ENCODE measurements around the gene ZNF780B.

ZNF780B gene

DNA sequence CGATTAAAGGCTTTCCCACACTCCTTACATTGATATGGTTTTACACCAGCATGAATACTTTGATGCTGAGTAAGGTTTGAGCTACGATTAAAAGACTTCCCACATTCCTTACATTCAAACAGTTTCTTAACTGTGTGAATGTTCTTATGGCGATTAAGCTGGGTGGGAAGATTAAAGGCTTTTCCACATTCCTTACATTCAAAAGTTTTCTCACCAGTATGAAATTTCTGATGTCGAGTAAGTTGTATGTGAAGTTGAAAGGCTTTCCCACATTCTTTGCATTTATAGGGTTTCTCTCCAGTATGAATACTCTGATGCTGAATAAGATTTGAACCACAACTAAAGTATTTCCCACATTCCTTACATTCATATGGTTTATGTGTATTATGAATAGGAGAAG, 20.0 kb downstream of the ZNF780B start:
- DNase-seq: no peak

DNA sequence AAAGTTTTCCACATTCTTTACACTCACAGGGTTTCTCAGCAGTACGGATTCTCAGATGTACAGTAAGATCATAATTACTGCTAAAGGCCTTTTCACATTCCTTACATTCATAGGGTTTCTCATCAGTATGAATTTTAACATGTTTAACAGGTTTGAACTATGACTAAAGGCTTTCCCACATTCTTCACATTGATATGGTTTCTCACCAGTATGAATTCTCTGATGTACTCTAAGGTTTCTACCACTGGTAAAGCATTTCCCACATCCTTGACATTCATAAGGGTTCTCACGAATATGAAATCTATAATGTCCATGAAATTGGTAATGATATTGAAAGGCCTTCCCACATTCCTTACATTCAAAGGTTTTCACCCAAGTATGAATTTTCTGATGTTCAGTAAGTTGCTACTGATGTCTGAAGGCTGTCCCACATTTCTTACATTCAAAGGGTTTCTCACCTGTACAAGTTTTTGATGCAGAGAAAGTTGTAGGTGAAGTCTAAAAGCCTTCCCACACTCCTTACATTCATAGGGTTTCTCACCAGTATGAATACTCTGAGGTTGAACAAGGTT, 22.0 kb downstream of the ZNF780B start:
- no peak for DNase-seq

DNA sequence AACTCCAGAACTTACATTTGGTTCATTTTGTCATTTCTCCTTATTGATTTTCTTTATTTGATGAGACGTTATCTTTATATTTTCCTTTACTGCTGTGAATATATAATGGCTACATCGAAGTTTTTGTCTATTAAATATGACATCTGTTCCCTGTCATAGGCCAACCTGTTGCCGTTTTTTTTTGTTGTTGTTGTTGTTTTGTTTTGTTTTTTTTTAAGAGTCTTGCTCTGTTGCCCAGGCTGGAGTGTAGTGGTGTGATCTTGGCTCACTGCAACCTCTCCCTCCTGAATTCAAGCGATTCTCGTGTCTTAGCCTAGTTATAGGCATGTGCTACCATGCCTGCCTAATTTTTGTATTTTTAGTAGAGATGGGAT, 29.4 kb downstream of the ZNF780B start:
- no peak for DNase-seq

DNA sequence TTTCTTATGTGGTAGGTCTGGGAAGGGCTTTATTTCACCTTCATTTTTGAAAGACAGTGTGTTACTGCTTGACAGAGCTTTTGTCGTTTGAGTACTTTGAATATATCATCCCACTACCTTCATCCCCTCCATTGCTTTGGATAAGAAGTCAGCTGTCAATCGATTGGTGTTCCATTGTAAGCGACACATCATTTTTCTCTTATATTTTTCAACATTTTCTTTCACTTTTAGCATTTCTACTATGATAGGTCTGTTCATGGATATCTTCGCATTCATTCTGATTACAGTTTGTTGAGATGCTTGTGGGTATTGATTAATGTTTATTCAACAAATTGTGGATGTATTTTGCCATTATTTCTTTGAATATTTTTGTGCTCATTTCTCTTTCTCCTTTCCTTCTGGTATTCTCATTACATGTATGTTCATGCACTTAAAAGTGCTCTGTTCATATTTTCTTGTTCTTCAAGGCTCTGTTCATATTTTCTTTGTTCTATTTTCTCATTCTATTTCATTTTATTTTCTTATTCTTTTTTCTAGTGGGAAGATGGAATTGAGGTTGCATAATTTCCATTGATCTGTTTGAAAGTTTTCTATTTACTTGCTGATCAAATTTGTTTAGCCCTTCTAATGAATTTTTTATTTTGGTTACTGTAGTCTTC, 30.0 kb downstream of the ZNF780B start:
- DNase-seq: no peak

DNA sequence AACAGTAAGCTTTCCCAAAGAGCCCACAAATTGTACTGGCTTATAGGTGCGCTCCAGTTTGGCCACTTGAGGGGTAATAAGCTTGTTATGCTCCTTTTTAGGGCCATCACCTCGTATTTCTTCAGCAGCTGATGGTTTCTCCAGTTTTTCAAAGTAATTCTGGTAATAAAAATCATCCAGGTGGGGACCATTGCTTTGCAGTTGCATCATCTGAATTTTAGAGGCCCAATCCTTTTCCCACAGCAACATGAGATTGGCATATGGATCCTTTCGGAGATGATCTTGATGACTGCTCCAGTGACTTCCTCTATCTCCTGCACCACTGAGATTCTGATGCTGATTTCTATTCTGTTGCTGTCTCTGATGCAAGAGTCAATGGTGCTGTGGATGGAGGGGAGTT, 32.1 kb downstream of the ZNF780B start:
- DNase-seq: no peak

DNA sequence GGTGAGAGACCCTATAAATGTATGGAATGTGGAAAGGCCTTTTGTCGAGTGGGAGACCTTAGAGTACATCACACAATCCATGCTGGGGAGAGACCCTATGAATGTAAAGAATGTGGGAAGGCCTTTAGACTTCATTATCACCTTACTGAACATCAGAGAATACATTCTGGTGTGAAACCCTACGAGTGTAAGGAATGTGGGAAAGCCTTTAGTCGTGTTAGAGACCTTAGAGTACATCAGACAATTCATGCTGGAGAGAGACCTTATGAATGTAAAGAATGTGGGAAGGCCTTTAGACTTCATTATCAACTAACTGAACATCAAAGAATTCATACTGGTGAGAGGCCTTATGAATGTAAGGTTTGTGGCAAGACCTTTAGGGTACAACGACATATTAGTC, 42.0 kb downstream of the ZNF780B start:
- no peak for DNase-seq

DNA sequence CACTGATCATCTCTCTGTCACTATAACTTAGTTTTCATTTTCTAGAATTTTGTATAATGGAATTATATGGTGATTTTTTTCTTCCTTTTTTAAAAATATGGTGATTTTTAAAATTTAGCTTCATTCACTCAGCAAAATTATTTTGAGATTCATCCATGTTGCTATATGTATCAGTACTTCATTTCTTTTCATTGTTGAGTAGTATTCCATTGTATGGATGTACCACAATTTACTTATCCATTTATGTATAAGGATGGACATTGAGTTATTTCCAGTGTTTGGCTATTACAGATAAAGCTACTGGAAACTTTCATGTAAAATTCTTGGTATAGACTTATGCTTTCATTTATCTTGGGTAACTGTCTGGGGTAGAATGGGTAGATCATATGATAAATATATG, 46.4 kb downstream of the ZNF780B start:
- DNase-seq: no peak

DNA sequence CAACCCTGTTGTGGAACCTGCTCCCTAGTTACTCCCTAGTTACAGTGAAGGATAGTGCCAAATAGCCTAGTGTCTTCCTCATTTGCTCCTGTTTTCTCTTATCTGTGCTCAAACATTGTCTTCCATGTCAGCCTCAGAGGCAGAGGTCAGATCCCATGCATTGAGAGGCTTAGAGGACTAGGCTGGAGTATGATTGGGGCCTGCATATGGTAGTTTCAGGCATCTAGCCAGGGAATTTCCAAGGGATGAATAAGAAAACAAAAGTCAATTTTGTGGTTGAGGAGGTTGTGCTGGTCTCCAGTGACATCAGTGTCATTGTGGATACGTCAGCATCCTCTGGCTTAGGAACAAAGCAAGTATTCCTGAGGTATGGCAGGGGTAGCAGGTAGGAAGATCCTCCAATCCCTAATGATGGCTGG, 49.7 kb downstream of the ZNF780B start:
- DNase-seq: no peak

DNA sequence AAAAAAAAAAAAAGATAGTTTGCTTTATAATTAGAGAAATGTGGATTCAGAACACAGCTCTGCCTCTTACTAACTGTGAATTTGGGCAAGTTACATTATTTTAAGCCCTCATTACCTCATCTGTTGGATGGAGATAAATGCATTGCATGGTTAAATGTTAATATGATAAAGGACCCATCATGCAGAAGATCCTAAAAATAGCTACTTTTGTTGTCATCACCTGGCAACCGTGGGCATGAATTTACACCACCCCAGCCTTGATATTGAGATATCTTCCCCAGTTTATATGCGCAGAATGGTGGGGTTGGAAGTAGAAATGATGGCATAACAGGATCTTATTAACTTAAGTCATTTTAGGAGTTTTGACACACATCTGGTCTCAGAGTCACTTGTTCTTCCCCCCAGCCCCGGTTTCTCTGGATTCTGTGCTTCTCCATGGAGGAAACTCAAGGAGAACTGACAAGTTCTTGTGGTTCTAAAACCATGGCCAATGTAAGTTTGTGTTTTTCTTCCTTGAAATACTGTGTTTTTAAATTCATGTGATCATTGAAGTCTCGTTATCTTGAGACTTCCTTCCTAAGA, 50.2 kb downstream of the ZNF780B start:
- DNase-seq: no peak

DNA sequence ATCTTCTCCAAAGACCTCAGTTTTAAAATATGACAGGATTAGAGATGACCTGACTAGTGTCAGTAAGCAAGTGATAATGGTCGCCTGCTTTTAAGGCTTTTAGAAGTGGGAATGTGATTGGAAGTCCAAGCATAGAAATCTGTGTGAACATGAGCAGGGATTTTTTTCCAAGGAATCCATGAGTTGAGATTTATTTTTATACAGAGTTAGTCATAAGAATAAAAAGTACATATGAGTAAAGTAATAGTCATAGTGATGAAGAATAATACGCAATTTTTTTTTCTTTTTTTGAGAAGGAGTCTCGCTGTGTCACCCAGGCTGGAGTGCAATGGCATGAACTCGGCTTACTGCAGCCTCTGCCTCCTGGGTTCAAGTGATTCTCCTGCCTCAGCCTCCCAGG, 57.5 kb downstream of the ZNF780B start:
- no peak for DNase-seq

DNA sequence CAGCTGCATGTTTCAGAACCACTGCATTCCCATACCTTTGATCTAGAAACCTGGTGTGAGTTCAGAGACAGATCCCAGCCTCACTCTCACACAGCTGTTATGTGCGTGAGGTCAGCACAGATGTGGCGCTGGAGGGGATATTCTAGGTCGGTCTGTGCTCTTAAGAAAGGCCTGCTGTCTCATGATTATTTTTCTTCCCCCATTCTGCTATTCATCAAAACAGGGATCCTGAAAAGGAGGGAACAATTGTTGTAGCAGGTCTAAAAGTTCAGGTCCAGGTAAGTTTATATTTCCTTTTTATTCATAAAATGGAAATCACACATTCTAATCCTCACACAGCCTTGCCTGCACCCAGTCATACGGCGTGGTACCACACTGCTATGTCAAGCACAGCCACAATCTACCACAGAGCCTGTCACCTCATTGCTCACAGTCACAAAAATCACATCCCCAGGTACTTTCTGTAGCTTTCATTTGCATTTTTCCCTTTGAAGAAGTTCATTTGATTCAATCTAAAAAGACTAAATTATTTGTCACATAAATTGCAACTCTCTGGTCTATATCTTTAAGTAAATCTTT, 58.3 kb downstream of the ZNF780B start:
- no peak for DNase-seq

DNA sequence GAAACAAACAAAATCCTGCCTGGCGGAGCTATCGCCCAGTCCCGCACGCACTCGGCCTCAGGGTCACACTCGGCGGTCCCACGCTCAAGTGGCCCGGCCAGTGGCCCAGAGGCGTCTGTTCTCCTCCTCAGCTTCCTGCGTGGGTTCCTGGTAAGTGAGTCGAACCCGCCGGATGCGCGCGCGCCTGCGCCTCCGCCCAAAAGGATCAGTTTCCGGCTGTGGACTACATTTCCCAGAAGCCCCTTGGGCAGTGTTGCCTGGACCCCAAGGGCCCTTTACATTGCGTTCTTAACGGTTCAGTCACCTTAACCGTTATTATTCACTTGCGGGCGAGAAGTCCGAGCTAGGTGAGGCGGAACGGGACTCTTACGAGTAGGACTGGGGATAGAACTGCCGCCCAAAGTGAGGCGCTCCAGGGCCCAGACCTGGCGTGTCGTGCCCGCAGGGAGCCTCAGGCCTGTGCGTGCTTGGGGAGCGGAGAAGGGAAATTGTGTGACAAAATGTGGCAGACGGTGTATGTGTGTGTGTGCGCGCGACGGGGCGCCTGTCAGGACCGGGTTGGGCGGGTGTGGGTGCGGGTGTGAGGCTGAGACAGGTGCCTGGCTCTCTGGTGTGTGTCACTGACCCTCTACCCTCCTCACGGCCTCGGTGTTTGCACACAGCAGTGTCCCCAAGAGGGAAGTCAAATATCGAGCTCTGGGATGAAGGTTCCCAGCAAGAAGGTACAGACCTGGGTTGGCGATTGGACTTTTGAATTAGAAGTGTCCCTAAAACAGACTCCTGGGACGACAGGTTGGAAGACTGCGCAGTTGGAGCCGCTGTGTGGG, 59.0 kb downstream of the ZNF780B start, which contains the start of gene ZNF546:
TSS of gene ZNF546 (plus strand) at position 250 of the 827 bp plus-strand sequence. CDS start 1,267 bp downstream, outside the sequence.
- DNase-seq: peak; percentile 92

DNA sequence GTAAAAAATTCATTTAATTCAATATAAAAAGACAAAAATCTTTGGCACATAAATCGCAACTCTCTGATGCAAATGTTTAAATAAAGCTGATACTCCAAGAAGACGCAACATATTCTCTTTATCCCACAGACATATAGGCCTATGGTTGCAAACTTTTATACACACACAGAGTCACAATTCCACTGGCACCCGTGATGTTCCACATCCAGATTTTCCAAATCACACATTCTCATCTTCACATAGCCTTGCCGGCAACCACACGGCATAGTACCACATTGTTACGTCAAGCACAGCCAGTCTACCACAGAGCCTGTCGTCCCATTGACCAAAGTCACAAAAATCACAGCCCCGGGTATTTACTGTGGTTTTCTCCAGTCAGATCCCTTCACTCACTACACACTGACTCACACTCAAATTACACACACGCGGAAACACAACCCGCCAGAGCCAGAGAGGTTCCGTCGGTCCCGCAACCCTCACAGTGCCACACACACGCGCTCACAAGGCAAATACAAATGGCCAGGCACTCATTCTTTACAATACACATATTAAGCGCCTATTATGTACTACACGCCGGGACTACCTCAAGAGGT, 59.7 kb downstream of the ZNF780B start:
- DNase-seq: no peak

DNA sequence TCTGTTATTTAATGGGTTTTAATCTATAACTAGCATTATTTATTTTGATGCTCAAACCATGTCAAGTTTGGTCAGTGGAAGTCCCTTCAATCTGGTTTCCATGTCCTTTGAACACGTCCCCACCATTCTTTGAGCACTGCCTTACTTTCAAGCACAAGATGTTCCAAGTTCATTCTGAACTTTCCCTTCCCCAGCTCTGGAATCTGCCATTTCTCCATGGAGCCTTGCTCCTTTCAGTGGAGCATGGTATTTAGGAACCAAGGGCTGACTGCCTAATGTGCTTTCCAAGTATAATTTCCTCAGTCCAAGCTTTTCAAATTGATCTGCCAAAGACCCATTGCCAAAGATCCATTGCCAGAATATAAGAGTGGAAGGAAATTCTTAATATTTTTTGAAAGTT, 60.2 kb downstream of the ZNF780B start:
- no peak for DNase-seq

DNA sequence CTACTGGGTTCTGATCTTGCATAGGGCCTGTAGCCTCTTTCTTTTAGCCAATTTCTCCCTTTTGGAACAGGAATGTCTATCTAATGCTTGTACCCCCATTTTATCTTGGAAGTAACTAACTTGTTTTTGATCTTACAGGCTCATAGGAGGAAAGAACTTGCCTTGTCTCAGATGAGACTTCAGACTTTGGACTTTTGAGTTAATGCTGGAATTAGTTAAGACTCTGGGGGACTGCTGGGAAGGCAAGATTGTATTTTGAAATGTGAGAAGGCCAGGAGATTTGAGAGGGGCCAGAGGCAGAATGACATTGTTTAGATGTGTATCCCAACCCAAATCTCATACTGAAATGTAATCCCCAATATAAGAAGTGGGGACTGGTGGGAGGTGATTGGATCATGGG, 61.7 kb downstream of the ZNF780B start:
- DNase-seq: no peak

DNA sequence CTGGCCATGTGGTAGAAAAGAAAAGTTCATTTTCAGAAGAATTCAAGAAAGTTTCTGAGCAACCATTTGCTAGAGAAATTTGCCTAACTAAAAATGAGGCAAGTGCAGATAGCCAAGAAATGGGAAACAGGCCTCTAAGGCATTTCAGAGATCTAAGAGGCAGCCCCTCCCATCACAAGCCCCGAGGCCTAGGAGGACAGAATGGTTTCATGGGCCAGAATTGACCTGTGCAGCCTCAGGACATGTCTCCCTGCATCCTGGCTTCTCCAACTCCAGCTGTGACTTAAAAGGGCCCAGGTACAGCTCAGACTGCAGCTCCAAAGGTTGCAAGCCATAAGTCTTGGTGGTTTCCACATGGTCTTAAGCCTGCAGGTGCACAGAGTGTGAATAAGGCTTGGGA, 62.4 kb downstream of the ZNF780B start:
- DNase-seq: no peak

DNA sequence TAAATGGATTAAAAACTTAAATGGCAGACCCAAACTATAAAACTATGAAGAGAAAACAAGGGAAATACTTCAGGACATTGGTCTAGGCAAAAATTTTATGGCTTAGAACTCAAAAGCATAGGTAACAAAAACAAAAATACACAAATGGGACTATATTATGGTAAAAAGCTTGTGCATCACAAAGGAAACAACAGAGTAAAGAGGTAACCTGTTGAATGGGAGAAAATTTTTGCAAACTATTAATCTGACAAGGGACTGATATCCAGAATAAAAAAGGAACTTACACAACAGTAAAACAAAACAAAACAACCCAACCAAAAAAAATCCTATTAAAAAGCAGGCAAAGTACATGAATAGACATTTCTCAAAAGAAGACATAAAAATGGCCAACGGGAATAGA, 68.4 kb downstream of the ZNF780B start:
- DNase-seq: no peak

DNA sequence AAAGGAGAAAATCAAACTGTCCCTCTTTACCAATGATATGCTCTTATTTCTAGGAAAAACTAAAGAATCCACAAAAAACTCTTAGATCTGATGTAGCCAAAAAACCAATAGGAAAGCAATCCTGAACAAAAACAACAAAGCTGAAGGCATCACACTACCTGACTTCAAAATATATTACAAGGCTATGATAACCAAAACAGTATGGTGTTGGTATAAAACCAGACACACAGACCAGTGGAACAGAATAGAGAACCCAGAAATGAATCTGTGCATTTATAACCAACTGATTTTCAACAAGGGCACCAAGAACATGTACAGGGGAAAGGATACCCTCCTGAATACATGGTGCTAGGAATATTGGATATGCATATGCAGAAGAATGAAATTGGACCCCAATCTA, 68.9 kb downstream of the ZNF780B start:
- no peak for DNase-seq

DNA sequence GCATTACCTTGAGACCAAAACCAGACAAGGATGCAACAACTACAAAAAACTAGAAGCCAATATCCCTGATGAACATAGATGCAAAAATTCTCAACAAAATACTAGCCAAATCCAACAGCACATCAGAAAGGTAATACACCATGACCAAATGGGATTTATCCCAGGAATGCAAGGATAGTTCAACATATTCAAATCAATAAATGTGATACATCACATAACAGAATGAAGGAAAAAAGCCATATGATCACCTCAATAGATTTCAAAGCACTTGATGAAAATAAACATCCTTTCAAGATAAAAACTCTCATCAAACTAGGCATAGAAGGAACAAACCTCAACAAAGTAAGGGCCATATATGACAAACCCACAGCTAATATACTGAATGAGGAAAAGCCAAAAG, 69.4 kb downstream of the ZNF780B start:
- no peak for DNase-seq

DNA sequence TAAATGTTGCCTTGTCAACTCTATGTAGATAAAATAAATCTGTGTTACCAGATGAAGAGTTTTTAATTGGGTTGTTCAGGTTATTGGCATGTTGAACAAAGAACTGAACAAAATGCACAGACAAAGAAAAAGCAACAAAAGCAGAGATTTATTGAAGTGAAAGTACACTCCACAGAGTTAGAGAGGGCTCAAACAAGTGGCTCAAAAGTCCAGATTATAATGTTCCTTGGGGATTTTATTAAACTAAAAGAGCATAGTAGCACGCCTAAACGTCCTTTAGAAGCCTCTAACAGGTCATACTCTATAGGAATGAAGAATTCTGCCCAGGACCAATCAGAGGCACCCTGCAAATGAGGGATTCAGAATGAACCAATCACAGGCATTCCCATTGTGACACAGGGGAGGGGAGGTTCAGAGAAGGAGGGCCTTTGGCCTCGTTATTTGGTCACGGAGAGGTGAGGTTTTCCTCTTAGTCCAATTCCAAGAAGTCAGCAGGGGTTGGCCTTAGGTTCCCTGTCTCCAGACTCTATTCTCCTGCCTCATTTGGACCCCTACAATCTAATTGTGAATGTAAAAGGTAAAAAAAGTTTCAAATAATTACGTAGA, 72.2 kb downstream of the ZNF780B start:
- DNase-seq: no peak

DNA sequence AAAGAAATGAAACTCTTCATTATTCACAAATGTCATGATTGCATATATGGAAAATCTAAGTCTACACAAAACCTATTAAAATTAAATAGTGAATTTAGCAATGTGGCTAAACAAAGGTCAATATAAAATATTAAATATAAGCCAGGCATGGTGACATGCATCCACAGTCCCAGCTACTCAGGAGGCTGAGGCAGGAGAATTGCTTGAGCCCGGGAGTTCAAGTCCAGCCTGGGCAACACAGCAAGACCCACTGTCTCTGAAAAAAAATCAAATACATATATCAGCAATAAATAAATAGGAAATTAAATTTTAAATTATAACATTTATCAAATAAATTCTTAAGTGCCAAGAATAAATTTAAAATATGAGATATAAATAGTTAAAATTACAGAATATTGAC, 73.1 kb downstream of the ZNF780B start:
- DNase-seq: no peak

Measured in CD4-positive, alpha-beta T cell treated with Interleukin-6 for 4 hours (primary cell).